GM06990 (cell line): Measurements from ENCODE around the gene CRP.

Experiments
- DNase-seq: peaks from one replicate; pipeline ENCODE4 v3.0.0-alpha.2; 2011; ENCODE audit not compliant: insufficient read length; ENCODE audit errors: extremely low read depth
- H3K27me3 ChIP-seq: replicated peaks from 2 replicates; pipeline ENCODE4 v1.6.0; 2011; ENCODE audit warnings: low read length; ENCODE audit not compliant: control insufficient read depth, insufficient read depth
- H3K36me3 ChIP-seq: 2 replicates; pipeline ENCODE4 v1.5.1; 2011; ENCODE audit warnings: low read length; ENCODE audit not compliant: control insufficient read depth, insufficient read depth
- H3K4me3 ChIP-seq: replicated peaks from 2 replicates; pipeline ENCODE4 v1.5.1; 2011; ENCODE audit warnings: low read depth, mild to moderate bottlenecking, control low read depth, low read length
- CTCF ChIP-seq: IDR thresholded peaks from 2 replicates; pipeline ENCODE4 v1.5.1; 2011; ENCODE audit warnings: low read length, control low read depth, mild to moderate bottlenecking, inconsistent platforms; ENCODE audit not compliant: insufficient read depth, poor library complexity, severe bottlenecking

The CRP gene

DNA sequence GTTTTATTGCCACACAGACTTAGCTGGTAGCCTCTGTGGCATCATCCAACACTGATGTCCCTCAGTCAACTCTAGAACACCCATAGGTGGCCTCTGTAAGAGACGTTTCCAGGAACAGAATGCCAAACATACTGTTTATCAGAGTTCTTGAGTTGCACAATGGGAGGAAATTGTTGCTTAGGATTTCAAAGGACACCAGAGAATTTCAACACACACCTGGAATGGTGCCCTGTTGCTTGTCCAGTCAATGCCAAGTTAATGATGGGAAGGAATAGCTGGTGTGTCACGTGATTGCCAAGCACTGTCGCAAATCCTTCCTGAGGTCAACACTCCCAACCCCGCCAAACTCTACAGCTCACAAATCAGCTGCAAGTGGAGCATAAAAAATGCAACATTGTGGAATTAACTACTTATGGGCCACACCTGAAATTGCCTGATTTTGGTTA is 37.8 kb upstream of the CRP start:
- H3K4me3 ChIP-seq = no peak overlapping the region
- no peak for TF ChIP-seq CTCF
- no peaks in the 10 kb centered on the region; the same call in 1 of the 2 replicates for H3K27me3 ChIP-seq
- H3K36me3 ChIP-seq = no peaks in the 10 kb centered on the region
- no peak for DNase-seq

- no peak overlapping the region for H3K4me3 ChIP-seq
- DNase-seq = no peak
- no peaks in the 10 kb centered on the region; the same call in 1 of the 2 replicates for H3K27me3 ChIP-seq
- H3K36me3 ChIP-seq = no peaks in the 10 kb centered on the region
- TF ChIP-seq CTCF = no peak
Observed at GRCh38 chr1:159751031-159751430, 36.6 kb upstream of the CRP start.

DNA sequence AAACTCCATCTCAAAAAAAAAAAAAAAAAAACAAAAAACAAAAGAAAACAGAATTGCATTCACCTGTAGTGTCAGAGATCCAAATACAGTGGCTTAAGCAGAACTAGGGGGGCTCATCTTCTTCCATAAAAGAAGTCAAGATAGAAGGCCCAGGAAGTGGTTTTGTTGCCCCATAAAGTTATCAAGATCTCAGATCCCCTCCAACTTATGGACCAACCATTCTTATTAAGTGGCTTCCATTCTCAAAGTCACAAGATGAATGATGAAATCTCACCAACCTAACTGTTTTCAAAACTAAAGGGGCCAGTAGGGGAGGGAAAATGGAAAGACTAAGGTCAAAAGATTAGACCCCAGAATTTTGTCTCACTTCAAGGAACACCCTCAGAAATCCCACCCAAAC is 36.2 kb upstream of the CRP start:
- H3K27me3 ChIP-seq = no peaks in the 10 kb centered on the region; the same call in 1 of the 2 replicates
- no peak for DNase-seq
- no peak overlapping the region for H3K4me3 ChIP-seq
- no peak for TF ChIP-seq CTCF
- H3K36me3 ChIP-seq = no peaks in the 10 kb centered on the region

DNA sequence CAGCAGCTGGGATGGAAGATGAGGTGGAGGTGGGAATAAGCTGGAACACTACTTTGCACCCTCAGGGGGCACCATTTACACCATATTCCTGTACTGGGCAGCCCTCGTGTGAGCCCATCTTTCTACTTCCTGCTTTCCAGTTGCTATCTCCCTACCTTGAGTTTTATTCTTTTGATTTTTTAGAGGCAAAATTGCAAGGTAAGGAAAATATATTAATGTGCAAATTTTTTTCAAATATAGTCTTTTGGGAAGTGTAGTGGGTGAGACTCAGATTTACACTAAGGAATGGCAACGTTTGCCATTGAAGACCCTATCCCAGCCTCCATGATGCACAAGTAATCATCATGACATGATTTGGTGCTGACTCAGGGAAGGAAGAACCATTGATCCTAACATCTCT is 35.2 kb upstream of the CRP start:
- Histone ChIP-seq H3K4me3 (no peak overlapping the region), H3K36me3 (no peaks in the 10 kb centered on the region), H3K27me3 (no peaks in the 10 kb centered on the region; the same call in 1 of the 2 replicates)
- DNase-seq = no peak
- no peak for TF ChIP-seq CTCF

DNA sequence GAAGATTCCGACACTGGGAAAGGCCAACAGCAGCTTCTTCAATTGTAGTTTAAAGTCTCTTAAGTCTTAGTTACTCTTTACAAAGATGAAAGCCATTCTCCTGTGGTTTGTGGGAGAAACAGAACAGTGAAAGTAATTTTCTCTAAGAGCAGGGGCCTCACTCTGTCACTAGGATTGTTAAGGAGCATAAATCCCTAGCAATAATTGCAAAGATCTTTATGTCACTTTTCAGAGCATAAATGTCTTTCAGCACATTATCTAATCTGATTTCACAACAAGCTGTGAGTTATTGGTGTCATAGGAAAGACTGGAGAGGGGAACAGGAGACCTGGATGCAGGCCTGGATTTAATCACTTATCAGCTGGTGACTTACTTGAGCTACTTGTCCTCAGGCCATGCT is 34.0 kb upstream of the CRP start:
- Histone ChIP-seq H3K4me3 (no peak overlapping the region), H3K36me3 (no peaks in the 10 kb centered on the region), H3K27me3 (no peaks in the 10 kb centered on the region; the same call in 1 of the 2 replicates)
- DNase-seq = no peak
- TF ChIP-seq CTCF = no peak

DNA sequence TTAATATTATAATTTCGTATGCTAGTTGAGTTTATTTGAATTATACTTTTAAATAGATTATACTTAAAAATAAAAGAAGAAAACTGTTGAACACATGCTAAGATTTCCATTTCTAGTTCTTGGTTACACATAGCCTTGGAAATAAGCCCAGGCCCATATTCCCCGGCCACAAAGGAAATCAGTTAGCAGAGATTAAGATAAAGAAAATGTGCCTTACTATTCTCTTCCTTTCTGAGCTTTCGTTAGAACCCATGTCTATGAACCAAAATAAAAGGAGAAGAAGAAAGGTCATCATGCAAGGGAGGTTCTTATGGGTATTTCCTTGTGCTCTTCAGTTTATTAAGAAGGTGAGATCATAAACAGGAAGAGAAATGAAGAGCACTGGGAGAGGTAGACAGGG is 32.3 kb upstream of the CRP start:
- H3K27me3 ChIP-seq = no peaks in the 10 kb centered on the region; the same call in 1 of the 2 replicates
- no peak for DNase-seq
- TF ChIP-seq CTCF = no peak

More for the DNA sequence above, 32.3 kb upstream of the CRP start:
- H3K4me3 ChIP-seq = no peak overlapping the region
- H3K36me3 ChIP-seq = no peaks in the 10 kb centered on the region
